Occipital lobe (tissue), 2 donors: ENCODE results near the gene HERC2. TPM values are rescaled to one million over a fixed set of nuclear protein-coding genes. Genes with fewer than 3 reads are reported as not detected.

Source experiments
- DNase-seq: peaks from one replicate; lab custom pipeline; 2025; lab: John Stamatoyannopoulos, UW
- total RNA-seq: library from RNA; depleted of rRNA; stranded (reverse); fragments of >200 nt; gene quantifications from one replicate; pipeline ENCODE4 v1.2.3, GENCODE V29; 2014

HERC2 gene
- total RNA-seq, 1 donor from 2014 or later = 64.6 TPM

DNA sequence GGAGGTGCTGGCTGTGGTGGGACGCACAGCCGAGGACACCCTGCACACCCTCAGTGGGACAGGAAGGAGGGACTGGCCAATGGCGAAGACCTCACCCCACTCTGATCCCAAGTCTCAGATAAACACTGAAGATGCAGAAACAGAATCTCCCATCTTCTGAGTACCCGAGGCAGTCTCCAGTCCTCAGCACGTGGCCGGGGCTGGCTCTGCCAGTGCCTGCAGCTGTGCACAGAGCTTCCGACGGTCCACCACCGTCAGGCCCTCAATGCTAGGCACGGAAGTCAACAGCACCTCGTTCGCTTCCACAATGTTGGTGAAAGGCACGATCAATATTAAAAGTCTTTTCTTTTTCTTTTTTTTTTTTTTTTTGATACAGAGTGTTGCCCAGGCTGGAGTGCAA, 206.1 kb downstream of the HERC2 start:
- DNase-seq = no peak

DNA sequence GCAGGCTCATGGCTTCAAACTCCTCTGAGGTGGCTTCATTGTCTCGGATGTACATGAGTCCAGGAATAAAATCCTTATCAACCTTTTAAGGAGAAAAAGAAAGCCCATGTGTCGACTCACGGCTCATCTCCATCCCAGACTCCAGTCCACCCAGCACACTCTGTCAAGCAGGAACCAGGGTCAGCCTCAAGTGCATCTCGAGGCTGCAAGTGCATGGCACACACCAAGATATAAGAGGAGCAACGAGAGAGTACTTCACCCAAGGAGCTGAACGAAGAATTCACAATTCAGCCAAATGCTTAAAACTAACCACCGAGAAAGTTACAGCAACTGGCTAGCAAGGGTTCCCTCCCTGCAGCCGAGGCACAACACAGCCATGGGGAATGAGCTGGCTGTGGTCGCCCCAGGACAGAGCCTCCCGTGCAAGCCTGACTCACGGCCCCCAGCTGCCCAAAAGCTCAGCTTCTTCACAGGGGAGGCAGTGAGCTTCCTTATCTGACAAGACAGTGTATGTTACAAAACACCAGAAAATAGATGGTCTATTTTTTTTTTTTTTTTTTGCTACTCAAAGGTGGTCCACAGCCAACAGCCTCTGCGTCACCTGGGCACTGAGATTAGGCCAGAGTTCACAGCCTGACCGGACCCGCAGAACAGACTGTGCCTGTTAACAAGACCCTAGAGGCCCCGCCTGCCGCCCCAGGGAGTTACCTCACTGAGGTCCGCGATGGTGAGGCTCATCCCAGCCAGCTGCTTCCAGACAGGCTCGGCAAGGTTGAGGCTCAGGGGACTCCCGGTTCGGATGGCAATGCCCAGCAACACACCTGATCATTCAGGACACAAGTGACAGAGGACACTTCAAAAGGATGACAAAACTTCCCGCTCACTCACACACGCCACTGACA, 207.0 kb downstream of the HERC2 start:
- DNase-seq = no peak

DNA sequence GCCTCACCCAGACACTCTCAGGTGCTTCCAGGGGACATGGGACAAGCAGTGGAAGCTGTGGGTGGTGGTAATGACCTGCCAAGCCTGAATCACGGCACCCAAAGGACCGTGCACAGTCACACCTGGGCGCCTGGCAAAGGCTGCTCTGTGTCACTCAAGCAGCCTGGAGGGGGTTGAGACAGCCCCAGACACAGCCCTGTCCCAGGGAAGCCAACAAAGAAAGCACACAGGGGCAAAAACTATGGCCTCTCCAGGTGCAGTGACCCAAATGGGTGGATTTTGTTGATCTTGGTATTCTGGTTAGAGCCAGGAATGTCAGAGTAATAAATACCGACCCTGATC, 207.9 kb downstream of the HERC2 start:
- DNase-seq = no peak

DNA sequence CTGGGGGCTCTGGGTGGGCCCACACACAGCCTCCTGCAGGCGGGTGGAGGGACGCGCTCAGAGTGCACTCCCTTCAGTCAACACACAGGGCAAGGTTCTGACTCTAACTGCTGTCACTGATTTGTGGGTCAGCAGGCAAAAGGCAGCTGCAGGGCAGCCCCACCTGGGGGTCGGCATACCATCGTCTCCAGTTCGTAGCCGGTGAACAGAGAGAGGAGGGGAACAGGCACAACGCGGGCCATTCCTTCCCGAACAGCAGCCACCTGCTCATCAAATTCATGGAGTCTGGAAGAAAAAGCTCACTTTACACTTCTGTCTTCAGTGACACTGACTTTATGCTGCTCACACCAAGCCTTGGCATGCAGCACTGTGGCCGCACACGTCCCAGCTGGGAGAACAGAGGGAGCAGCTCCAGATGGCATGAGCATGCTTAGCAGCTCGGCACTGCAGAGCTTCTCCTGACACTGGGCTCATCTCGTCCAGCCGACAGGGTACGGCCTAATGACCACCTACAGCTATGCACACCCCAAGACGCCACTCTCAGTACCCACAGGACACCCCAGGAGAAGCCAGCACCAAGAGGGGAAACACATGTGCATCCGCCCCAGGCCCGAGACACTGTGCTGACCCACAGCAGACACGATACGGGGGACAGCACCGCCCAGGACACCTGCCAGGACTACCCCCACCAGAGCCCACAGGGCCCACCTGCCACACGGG, 208.4 kb downstream of the HERC2 start:
- DNase-seq = no peak

DNA sequence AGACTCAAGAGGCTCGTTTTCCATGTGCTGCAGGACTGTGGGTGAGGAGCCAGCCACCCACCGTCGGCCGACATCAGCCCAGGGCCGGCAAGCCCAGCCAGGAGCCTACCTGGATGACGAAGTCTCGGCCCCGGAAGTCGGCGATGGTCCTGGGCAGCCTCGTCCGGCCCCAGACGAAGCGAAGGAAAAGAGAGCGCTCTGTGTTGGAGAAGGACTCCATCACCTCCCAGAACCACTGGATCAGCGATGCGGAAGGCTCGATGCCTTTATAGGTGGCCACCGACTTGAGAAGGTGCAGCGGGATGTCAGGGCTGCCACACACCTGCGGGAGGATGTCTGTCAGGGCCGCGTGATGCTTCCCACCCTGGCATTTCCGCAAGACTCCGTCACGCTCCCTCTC, 209.0 kb downstream of the HERC2 start:
- DNase-seq = no peak

DNA sequence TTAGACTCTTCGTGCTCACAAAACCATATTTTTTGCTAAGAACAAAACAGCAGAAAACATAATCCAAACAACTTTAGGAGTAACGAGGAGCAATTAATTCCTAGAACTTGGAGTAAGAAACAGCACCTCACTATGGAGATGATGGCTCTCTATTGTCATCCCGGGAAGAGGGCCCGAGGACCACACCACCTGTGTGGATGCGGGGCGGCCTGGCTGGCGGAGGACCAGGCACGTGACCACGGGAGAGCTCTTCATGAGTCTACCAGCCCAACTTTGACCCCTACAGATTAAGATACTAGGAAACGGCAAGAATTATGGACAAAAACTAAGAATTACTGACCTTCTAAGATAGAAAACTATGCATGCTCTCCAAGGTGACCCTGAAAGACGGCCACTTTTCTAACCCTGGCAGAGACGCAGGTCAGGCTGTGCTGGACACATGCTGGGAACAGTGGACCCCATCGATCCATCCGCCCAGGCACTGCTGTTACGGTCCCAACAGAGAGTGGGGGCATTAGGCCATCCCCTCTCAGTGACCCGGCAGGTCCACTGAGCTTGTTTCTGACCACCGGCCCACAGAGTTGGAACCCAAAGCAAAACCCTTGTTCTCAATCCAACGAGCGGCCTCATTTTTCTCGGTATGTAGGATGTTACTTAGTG, 209.7 kb downstream of the HERC2 start:
- DNase-seq = no peak

DNA sequence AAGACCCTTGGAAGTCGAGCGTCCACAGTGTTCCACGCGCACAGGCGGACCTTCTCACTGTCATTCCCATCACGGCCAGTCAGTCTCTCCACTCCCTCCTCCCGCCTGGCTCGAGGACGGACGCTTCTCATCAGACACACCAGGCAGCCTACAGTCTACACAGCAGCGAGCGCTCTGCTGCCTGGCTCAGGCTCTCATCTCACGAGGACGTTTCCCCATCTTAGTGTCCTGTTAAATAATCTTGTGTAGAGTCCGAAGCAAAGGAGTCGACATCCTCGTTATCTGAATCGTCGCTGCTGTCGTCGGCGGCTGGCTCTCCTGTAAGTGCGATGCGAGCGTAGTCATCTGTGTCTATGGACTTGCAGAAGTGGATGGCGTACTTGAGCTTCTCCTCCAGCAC, 210.4 kb downstream of the HERC2 start:
- DNase-seq = no peak

DNA sequence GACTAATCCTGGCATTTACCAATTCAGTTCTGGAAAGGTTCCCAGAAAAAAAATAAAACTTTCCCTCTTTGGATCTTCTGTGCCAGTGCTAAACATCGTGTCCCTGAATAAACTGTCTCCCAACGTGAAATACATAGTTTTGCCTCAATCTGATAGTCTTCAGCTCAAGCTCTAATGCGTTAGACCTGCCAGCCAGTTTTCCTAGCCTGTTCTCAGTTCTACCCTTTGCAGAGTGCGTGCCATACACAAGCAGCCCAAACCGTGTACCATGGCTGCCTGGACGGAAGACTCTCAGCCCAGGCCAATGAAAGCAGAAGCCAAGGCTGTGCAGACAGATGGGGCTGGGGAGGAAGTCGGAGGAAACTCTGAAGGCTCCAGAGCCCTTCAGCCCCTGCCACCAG, 211.5 kb downstream of the HERC2 start:
- DNase-seq = no peak

DNA sequence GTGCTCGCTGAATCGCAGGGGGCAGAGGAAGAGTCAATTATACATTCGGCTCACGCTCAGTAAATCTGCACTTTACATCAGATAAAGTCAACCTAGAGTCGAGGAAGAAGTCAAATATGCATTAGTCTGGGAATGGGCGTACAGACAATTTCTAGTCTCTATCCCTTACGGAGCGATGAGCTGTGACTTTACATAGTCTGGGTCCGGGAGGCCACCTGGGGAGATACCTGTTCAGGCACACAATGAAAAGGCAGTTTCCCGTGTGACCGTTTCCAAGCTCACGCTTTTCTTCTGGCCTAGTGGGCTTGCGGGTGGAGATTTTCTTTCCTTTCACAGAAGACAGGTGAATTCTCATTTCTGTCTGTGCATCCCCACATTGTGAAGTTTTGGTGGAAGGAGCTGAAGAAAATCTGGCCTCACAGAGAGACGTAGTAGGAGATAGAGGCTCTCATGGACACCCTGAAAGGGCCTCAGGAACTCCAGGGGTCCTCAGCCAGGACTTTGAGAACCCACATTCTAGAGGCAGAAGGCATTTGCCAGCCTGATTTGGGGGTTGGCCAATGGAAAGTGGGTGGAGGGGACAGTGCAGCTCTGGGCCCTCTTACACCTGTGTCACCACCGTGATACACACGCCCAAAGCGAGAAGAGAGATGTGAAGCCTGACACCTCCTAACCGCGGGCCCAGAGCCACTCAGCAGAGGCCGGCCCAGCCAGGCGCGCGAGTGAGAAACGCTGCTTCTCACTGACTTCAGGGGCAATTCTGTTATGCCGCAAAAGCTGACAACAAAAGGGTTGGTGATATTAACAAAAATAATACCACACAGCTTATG, 212.1 kb downstream of the HERC2 start:
- DNase-seq = no peak

DNA sequence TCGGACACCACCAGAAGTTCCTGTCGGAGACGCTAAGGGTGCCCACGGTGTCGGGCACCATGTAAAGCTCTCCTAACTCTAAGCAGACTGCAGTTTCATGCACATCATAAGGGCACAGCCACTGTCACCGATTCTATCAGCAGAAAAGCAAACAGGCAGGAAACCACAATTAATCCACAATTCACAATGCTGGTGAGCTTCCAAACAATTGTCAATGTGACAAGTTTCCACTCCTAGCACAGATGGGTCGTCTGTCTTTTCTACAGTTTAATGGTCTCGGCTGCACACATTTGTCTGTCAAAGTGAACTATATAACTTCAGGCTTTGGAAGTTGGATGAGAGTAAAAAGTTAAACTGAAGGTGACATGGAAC, 214.1 kb downstream of the HERC2 start:
- DNase-seq = no peak

DNA sequence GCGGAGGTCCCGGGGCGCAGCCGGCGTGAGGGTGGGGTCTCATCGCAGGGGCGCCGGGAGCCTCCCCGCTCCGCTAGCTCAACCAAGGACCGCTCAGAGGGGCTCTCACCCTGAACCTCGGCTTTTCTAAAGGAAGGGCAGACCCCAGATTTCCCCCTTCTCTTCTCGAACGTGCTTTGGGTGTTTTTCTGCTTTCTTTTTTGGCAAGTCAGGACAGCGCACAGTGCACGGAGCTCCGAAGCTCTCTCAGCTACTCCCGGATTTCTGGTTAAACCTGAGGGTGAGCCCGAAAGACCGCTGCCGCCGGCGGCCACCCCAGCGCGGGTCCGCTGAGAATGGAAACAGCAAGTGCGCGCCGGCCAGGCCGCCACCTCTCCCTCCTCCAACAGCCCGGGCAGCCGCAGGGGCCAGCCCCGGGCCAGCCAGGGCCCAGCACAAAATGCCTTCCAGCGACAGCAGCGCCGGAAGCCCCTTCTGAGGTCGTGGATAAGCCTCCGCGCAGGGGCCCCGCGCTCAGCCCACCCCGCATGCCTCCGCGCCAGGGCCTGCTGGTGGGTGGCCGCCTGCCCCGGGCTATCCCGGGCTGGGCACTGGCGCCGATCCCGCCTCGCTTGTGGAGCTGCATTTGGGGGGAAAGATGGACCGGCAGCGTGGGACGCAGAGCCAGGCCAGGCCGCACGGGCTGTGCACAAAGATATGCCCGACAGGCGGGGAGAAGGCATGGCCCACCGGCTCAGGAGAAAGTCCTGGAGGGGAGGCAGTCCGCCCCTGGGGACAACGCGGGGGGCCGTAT, 214.7 kb downstream of the HERC2 start:
- no peak for DNase-seq

DNA sequence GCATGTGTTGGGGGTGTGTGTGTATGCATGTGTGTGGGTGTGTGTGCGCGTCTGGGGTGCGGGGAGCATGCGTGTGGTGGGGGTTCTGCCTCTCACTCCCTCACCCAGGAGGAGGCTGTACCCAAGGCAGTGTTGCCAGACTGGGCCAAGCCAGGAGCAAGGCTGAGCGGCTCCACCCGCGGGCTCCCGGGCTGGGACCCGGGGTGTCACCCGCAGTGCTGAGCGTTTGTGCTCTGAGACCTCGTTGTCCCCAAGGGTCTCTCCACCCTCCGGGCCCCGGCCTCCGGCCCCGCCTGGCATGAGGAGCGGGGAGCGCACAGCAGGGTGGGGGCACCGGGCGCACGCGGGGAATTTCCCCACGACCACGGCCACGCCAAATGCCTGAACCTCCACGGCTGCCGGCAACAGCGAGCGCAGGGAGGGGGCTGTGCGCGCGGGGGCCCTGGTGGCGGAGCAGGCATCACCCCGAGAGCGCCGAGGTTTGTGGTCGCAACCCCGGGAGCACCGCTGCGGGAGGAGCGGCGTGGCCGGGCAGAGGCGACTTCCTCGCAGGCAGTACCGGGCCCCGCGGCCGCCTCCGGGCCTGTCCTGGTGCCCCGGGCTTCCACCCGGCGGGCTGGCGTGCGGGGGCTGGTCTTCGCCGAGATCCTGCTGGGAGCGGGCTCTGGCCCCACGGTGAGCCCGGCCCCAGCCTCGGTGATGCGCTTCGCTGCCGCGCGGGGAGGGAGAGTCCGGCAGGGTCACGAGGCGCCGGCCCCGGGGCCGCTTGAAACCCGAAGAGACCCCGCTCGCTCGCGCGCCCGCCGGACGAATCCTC, 215.5 kb downstream of the HERC2 start:
- DNase-seq = peak; percentile 28

DNA sequence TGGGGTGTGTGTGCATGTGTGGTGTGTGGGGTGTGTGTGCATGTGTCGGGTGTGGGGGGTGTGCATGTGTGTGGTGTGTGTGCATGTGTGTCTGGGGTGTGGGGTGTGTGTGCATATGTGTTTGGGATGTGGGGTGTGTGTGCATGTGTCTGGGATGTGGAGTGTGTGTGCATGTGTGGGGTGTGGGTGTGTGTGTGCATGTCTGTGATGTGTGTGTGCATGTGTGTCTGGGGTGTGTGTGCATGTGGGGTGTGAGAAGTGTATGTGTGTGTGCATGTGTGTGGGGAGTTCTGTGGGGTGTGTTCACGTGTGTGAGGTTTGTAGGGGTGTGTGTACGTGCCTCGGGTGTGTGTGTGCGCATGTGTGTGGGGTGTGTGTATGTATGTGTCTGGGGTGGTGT, 216.2 kb downstream of the HERC2 start:
- no peak for DNase-seq

DNA sequence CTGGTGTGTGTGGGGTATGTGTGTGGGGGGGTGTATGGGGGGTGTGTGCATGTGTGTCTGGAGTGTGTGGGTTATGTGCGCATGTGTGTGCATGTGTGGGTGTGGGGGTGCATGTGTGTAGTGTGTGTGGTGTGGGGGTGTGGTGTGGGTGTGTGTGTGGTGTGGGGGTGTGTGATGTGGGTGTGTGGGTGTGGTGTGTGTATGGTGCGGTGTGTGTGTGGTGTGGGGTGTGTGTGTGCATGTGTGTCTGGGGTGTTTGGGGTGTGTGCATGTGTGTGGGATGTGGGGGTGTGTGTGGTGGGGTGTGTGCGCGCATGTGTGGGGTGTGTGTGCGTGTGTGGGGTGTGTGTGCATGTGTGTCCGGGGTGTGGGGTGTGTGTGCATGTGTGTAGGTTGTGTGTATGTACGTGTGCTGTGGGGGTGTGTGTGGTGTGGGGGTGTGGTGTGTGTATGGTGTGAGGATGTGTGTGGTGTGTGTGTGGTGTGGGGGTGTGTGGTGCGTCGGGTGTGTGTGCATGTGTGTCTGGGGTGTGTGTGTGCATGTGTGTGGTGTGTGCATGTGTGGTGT, 216.7 kb downstream of the HERC2 start:
- DNase-seq = no peak

DNA sequence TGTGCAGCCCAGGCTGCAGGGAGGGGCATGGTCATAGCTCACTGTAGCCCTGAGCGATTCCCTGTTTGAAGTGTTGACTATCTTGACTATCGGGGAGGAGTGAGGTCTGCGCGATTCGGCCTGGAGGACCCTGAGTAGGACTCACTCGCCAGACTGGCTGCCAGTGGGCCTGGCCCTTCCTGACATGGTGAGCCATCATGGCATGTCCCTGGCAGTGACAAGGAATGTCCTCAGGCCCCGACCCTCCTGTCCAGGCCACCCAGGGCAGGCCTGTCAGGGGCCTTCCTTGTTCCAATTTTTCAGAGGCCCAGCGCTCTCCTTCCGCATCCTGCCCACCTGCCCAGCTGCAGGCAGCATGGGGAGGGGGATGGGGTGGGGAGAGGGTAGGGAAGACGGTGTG, 217.7 kb downstream of the HERC2 start:
- DNase-seq = no peak

DNA sequence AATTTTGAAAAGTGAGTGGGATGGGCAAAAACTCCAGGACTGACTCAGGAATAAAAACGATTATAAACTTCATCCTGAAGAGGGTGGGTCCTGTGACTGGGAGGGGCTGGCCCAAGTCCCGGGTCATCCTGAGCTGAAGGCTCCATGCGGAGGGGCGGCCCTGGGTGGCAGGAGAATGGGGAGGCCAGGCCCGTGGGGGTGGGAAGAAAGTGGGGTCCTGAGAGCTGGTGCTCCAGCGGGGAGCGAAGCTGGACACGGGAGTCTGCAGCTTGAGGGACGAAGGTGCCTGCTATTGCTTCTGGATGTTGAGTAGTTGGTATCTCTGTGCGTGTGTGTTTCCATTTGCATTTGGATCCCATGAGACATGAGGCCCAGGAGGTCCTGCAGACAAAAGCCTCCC, 218.1 kb downstream of the HERC2 start:
- DNase-seq = no peak

DNA sequence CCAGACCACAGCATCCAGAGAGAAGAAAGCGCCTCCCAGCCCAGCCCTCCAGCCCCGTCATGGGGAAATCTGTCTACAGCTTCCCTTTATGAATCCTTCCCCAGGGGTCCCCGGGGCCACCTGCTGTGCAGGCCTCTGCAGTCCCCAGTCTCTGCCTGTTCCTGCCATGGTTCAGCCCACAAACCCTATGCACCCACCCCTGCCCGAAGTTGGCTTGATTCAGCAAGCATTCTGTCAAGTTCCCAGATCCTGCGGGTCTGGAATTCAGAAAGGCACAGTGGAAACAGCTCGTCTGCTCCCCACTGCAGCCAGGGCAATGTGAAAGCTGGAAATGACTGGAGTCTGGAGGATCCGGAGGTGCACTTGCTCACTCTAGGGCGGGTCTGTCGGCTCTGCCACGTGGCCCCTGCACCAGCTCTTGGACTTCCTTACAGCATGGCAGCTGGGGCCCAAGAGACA, 220.0 kb downstream of the HERC2 start:
- no peak for DNase-seq

DNA sequence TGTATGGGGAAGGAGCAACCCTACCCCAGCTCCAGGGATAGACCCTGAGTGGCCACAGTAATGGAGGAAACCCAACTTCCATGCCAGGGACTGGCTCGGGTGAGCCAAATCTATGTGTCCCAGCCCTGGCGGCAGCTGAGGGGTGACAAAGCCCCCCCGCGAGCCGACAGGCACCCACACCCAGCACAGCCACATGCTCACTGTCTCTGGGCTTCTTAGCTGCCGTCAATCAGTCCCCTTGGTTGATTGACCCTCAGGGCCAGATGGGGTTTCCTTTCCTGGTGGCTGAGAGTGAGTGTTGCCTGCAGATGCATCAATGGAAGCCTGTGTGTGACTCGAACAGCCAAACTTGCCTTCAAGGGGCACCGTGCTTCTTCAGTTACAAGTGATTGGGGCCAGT, 220.8 kb downstream of the HERC2 start:
- no peak for DNase-seq

DNA sequence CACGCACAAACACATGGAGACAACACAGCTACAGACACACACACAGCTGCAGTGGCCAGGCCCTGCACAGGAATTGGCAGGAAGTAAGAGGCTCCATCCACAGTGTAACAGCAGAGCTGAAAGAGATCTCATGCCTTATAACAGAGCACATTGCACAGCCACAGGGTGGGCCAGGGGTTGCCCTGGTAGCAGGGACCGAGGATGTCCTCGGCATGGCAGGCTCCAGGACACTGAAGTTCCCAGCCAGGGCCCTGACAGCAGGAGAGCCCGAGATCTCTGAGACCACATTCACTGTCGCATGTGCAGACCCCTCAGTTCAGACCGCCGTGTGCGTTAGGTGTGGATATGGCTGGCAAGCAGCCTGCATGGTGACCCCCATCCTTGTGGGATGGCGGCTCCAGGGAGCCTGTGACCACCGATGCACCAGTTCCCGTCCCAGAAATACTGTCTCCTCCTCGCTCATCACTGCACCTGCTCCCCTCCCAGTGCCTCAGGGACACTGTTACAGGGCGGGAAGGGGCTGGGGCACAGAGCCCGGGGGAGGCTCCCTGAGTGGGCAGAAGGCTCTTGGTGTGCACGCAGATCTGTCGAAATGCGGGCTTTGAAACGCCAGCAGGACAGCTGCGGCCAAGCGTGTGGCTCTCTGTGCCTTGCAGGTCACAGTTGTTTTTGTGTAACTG, 221.3 kb downstream of the HERC2 start:
- DNase-seq = no peak
